Gastroesophageal sphincter (tissue), 4 donors: ENCODE measurements around the gene LAMTOR1. TPM values are rescaled to one million over a fixed set of nuclear protein-coding genes. Genes with fewer than 3 reads are reported as not detected.
"Not testable (repeated sequence)": the region's sequence is repeated elsewhere in the genome, so short reads cannot be mapped to it uniquely, and the experiment has no call there.

ENCODE experiments used
- ATAC-seq: fragments of 150-250 bp; one replicate; pipeline ENCODE4 v1.9.1; 2016; ENCODE audit warnings: mild to moderate bottlenecking, moderate library complexity
- H3K27ac ChIP-seq, 4 donors: fragments of 200-600 bp; sonication (generic) in 3 of 4; 1 replicate in 3 of 4; 2 replicates in 1 of 4; pipeline ENCODE4 v1.5.1; 2016 to 2019
- H3K27me3 ChIP-seq: fragments of 200-600 bp; sonication (generic); one replicate; pipeline ENCODE4 v1.5.1; 2019
- H3K36me3 ChIP-seq, 2 donors: fragments of 200-600 bp; sonication (generic); one replicate each; pipeline ENCODE4 v1.5.1; 2019; ENCODE audit warnings: control low read depth in 1 of 2
- H3K4me1 ChIP-seq, 3 donors: fragments of 200-600 bp; sonication (generic); 1 replicate in 2 of 3; 2 replicates in 1 of 3; pipeline ENCODE4 v1.5.1; 2016 to 2019; ENCODE audit warnings: control low read depth in 2 of 3
- H3K4me3 ChIP-seq, 2 donors: fragments of 200-600 bp; sonication (generic); one replicate each; pipeline ENCODE4 v1.5.1; 2019; ENCODE audit warnings: mild to moderate bottlenecking in 1 of 2, moderate library complexity in 1 of 2
- H3K9me3 ChIP-seq, 3 donors: fragments of 200-600 bp; sonication (generic); one replicate each; pipeline ENCODE4 v1.5.1; 2017 to 2019; ENCODE audit warnings: control low read depth in 2 of 3
- EP300 ChIP-seq: sonication (generic); formaldehyde crosslinking; IDR thresholded peaks from one replicate; pipeline ENCODE4 v1.6.1; 2017; ENCODE audit warnings: antibody characterized with exemption, mild to moderate bottlenecking
- POLR2A ChIP-seq, 2 donors: fragments of 450-650 bp; IDR thresholded peaks; one replicate each; pipeline ENCODE4 v1.6.1; 2017; ENCODE audit warnings: antibody characterized with exemption in 2 of 2, mild to moderate bottlenecking in 2 of 2, moderate library complexity in 1 of 2
- POLR2AphosphoS5 ChIP-seq: sonication (generic); formaldehyde crosslinking; IDR thresholded peaks from one replicate; pipeline ENCODE4 v1.6.1; 2017; ENCODE audit warnings: antibody characterized with exemption
- WGBS, 2 donors: methylation state at CpG; one replicate each; pipeline ENCODE4 v1.1.5; 2018; ENCODE audit warnings: low coverage in 1 of 2; 5-methylcytosine and 5-hydroxymethylcytosine counted together
- total RNA-seq, 4 donors: library from RNA; depleted of rRNA; stranded (reverse); fragments of >200 nt; gene quantifications; one replicate each; pipeline ENCODE4 v1.1.0, GENCODE V29; 2016
- TF ChIP-seq, protein P1 (sequence below), 4 experiments: fragments of 200-600 bp in 2 of 4; fragments of 450-650 bp in 2 of 4; sonication (generic) in 1 of 4; IDR thresholded peaks; one replicate each; pipeline ENCODE4 v1.5.1; 2017 to 2019; ENCODE audit warnings: antibody characterized with exemption in 4 of 4, mild to moderate bottlenecking in 2 of 4, moderate library complexity in 2 of 4

The LAMTOR1 gene
- total RNA-seq = 100 to 1,000 TPM in 1 of 4 donors, 10 to 100 TPM in 3; 87.1 to 103 (median 98.2) TPM

DNA sequence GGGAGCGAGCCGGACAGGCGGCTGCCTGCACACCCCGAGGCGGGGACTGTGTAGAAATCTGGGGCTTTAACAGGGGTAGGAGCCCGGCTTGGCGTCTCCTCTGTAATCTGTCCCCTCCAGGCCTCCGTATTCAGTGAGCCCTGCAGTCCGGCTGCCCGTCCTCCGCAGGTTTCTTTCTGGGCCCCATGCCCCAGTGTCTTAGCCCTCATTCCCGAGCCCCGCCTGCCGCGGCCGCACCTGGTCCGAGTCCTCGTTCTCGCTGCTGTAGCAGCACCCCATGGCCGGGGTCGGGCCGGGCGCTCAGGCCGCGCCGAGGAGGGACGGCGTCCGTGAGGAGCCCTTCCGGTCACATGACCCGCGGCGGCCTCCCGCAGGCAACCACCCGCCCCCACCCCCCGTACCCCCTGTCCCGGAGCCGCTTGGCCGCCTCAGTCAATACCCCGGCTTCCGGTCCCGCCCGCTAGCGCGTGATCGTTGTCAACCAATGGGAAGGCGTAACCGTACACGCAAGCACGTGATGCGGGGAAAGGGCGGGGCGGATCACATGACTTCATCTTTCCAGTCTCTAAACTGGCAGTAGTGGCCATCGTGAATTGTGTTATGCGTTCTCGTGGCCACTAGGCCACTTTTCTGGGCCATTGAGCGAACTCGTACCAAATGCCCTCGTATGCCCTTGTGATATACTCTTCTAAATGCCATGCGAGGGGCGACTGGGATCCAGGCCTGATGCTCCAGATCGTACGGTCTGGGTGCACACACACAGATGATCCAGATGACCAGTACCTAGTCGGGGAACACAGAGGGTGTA is at the start of gene LAMTOR1:
Gene LAMTOR1 (minus strand): TSS at position 352 of the 808 bp plus-strand sequence. CDS start 73 bp downstream, at position 279.
- 0% methylated on average over 5 of the region's 64 CpGs; no CpG with 5 or more reads in 1 of the 2 donors for WGBS, 2 donors
- peaks cover 0 to 33% of the 10 kb centered on the region in 2 donors for H3K36me3 ChIP-seq
- ATAC-seq = peak; percentile 99
- H3K4me1 ChIP-seq = peaks cover 0 to 52% (median 24%) of the 10 kb centered on the region in 3 donors
- H3K27me3 ChIP-seq = no peaks in the 10 kb centered on the region
- TF ChIP-seq POLR2A (IDR thresholded peaks at IDR 0.05) (peak; percentile 65 to 71), POLR2AphosphoS5 (peak; percentile 84), EP300 (no peak)
- TF ChIP-seq, protein P1, sequence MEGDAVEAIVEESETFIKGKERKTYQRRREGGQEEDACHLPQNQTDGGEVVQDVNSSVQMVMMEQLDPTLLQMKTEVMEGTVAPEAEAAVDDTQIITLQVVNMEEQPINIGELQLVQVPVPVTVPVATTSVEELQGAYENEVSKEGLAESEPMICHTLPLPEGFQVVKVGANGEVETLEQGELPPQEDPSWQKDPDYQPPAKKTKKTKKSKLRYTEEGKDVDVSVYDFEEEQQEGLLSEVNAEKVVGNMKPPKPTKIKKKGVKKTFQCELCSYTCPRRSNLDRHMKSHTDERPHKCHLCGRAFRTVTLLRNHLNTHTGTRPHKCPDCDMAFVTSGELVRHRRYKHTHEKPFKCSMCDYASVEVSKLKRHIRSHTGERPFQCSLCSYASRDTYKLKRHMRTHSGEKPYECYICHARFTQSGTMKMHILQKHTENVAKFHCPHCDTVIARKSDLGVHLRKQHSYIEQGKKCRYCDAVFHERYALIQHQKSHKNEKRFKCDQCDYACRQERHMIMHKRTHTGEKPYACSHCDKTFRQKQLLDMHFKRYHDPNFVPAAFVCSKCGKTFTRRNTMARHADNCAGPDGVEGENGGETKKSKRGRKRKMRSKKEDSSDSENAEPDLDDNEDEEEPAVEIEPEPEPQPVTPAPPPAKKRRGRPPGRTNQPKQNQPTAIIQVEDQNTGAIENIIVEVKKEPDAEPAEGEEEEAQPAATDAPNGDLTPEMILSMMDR (IDR thresholded peaks at IDR 0.05) = peak in 3 of 4 experiments; percentile 40 to 80 (median 80)
- H3K27ac ChIP-seq = peak within 1 kb of the TSS; percentile 83 to 97 (median 93)
- H3K9me3 ChIP-seq = no peaks in the 10 kb centered on the region
- peak within 1 kb of the TSS; percentile 60 to 71 for H3K4me3 ChIP-seq

DNA sequence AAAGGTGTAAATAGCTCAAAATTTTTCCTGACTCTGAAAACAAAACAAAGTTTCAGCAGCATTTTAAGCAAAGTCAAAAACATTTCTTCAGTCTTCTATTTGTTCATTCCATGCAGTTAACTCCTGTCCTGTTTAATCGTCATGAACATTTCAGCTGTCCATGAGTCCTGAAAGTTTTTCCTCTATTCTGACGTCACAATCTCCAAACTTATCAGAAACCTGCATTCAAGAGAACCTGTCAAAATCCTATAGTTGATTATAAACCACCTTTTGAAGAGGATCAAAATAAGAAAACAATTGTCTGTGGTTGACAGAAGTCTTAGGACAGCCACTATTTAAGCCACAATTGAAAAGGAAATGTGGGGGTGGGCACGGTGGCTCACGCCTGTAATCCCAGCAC is 47.8 kb upstream of the LAMTOR1 start:
- H3K36me3 ChIP-seq = no peaks in the 10 kb centered on the region
- no peaks in the 10 kb centered on the region for H3K4me1 ChIP-seq
- no peak overlapping the region for H3K4me3 ChIP-seq
- H3K27ac ChIP-seq = no peak overlapping the region
- WGBS, 2 donors = 69 to 77% methylated on average over 3 to 4 of the region's 4 CpGs
- ATAC-seq = no peak
- no peak for TF ChIP-seq POLR2AphosphoS5
- TF ChIP-seq POLR2A (IDR thresholded peaks at IDR 0.05) = no peak
- TF ChIP-seq EP300 = no peak
- TF ChIP-seq, protein P1 (IDR thresholded peaks at IDR 0.05) = no peak
- H3K27me3 ChIP-seq = no peaks in the 10 kb centered on the region
- no peaks in the 10 kb centered on the region for H3K9me3 ChIP-seq

DNA sequence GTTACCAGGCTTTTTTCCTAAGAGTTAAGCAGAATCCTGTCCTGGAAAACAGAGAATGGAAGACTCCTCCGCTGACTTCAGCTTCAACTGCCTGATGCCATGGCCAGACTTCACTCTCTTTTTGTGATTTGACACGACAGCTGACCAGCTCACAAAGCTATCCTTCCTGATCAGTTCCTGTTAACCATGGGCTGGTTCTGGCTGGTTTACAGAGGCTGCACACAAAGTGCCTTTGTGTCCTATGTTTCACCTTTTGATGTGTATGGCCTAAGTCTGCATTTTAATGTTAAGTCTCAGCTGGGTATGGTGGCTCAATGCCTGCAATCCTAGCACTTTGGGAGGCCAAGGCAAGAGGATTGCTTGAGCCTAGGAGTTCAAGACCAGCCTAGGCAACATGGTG is 43.5 kb upstream of the LAMTOR1 start:
- Histone ChIP-seq H3K27ac (no peak overlapping the region), H3K4me1 (peaks cover 0 to 8% (median 0%) of the 10 kb centered on the region in 3 donors), H3K36me3 (no peaks in the 10 kb centered on the region), H3K4me3 (no peak overlapping the region), H3K27me3 (no peaks in the 10 kb centered on the region), H3K9me3 (no peaks in the 10 kb centered on the region)
- 32 to 33% methylated on average over 2 of the region's 2 CpGs for WGBS, 2 donors
- TF ChIP-seq POLR2A (IDR thresholded peaks at IDR 0.05) (no peak), POLR2AphosphoS5 (no peak), EP300 (no peak)
- TF ChIP-seq, protein P1 (IDR thresholded peaks at IDR 0.05) = no peak
- ATAC-seq = no peak

DNA sequence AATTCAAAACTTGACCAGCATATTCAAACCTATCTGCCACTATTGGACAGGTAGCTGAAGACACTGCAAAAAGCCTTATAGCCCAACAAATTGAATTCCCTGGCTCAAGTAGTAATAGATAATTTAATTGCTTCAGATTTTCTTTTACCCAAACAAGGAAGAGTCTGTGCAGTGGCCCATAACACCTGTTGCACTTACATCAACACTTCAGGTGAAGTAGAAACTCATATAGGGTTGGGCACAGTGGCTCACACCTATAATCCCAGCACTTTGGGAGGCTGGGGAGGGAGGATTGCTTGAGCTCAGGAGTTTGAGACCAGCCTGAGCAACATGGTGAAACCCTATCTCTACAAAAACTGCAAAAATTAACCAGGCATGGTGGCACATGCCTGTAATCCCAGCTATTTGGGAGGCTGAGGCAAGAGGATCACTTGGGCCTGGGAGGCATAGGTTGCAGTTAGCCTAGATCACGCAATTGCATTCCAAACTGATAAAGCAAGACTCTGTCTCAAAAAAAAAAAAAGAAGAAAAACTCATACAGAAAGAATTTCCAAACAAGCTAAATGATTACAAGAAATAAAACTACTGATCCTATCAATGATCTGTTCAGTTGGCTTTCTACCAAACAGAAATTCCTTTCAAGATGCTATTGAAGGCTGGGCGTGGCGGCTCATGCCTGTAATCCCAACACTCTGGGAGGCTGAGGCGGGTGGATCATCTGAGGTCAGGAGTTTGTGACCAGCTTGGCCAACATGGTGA is 41.9 kb upstream of the LAMTOR1 start:
- TF ChIP-seq, protein P1 (IDR thresholded peaks at IDR 0.05) = no peak
- TF ChIP-seq EP300 (no peak), POLR2AphosphoS5 (no peak), POLR2A (IDR thresholded peaks at IDR 0.05) (no peak)
- H3K27me3 ChIP-seq = no peaks in the 10 kb centered on the region
- WGBS, 2 donors = 77 to 100% methylated on average over 1 to 4 of the region's 4 CpGs
- no peak overlapping the region for H3K27ac ChIP-seq
- H3K36me3 ChIP-seq = no peaks in the 10 kb centered on the region
- peaks cover 0 to 10% (median 0%) of the 10 kb centered on the region in 3 donors for H3K4me1 ChIP-seq
- no peak overlapping the region for H3K4me3 ChIP-seq
- no peaks in the 10 kb centered on the region for H3K9me3 ChIP-seq
- ATAC-seq = no peak

DNA sequence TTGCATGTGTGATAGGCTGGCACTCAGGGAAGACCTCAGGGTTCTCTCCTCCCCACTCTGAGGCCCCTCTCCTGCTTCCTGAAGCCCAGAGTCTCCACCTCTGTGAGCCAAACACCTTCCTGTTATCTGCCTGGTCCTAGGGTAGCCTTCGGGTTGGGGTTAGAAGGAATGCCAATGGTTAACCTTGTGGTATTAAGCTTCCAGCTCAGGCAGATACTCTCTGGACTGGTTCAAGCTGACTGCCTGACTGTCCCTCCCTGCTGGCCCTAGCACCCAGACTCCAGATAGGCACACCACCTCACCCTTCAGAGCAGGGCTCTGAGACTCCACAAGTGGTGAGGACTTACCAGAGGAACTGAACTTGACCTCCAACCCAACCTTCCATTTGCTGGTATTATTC is 39.4 kb upstream of the LAMTOR1 start:
- WGBS, 2 donors = no CpG with 5 or more reads among the region's 1 CpG
- not testable (repeated sequence) for H3K9me3 ChIP-seq, H3K27me3 ChIP-seq, H3K36me3 ChIP-seq, ATAC-seq, H3K27ac ChIP-seq, H3K4me1 ChIP-seq, H3K4me3 ChIP-seq

DNA sequence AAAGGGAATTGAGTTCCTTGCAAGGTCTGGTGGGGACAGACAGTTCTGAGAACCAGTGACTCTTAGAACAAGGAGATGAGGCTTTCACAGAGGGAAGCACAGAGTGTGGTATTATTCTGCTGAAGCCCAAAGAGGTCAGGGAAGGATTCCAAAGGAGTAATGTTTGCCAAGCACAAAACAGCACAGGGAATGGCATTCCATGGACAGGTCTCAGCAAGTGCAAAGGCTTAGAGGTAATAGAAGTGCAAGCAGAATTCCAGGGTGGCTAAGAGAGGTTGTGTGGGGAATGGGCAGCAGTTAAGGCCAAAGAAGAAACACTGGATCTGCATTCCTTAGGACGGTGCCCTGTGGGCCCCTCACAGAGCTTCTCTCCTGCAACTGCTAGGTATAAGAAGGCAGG is 39.0 kb upstream of the LAMTOR1 start:
- H3K27ac ChIP-seq, ATAC-seq, H3K27me3 ChIP-seq, H3K36me3 ChIP-seq, H3K9me3 ChIP-seq, H3K4me1 ChIP-seq, H3K4me3 ChIP-seq: not testable (repeated sequence)
- 33% methylated on average over 1 of the region's 1 CpG; no CpG with 5 or more reads in 1 of the 2 donors for WGBS, 2 donors
